Mesendoderm (in vitro differentiated cells): Measurements from ENCODE around the gene TMEM132D. TPM values are rescaled to one million over a fixed set of nuclear protein-coding genes. Genes with fewer than 3 reads are reported as not detected.

Experiments used
- DNase-seq: peaks from one replicate; pipeline ENCODE4 v3.0.0; 2013
- H2AK5ac ChIP-seq: 2 replicates; pipeline ENCODE4 v1.6.1; 2013; ENCODE audit warnings: low read length, inconsistent platforms
- H2BK120ac ChIP-seq: 2 replicates; pipeline ENCODE4 v1.6.1; 2013; ENCODE audit warnings: low read depth, mild to moderate bottlenecking, low read length, moderate library complexity, mixed read lengths
- H2BK15ac ChIP-seq: replicated peaks from 2 replicates; pipeline ENCODE4 v1.6.1; 2013; ENCODE audit warnings: low read depth, mild to moderate bottlenecking, moderate library complexity
- H2BK5ac ChIP-seq: 2 replicates; pipeline ENCODE4 v1.6.1; 2013; ENCODE audit warnings: low read length, inconsistent platforms
- H3K18ac ChIP-seq: 2 replicates; pipeline ENCODE4 v1.6.1; 2013; ENCODE audit warnings: mild to moderate bottlenecking, low read length, mixed read lengths
- H3K23ac ChIP-seq: one replicate; pipeline ENCODE4 v1.6.1; 2013; ENCODE audit warnings: low read length
- H3K27ac ChIP-seq: 2 replicates; pipeline ENCODE4 v1.5.1; 2013; ENCODE audit warnings: low read depth, mild to moderate bottlenecking, inconsistent platforms, low read length, moderate library complexity
- H3K27me3 ChIP-seq: 2 replicates; pipeline ENCODE4 v1.6.1; 2013; ENCODE audit warnings: low read length, control low read depth, mild to moderate bottlenecking, inconsistent platforms; ENCODE audit not compliant: insufficient read depth, poor library complexity
- H3K36me3 ChIP-seq: 2 replicates; pipeline ENCODE4 v1.6.1; 2013; ENCODE audit warnings: low read length, inconsistent platforms; ENCODE audit not compliant: control insufficient read depth, insufficient read depth
- H3K4ac ChIP-seq: one replicate; pipeline ENCODE4 v1.6.1; 2013; ENCODE audit warnings: low read depth, mild to moderate bottlenecking, low read length, moderate library complexity
- H3K4me1 ChIP-seq: 2 replicates; pipeline ENCODE4 v1.6.1; 2013; ENCODE audit warnings: low read depth, low read length, inconsistent platforms; ENCODE audit not compliant: control insufficient read depth
- H3K4me2 ChIP-seq: 2 replicates; pipeline ENCODE4 v1.6.1; 2013; ENCODE audit warnings: low read length
- H3K4me3 ChIP-seq: 2 replicates; pipeline ENCODE4 v1.5.1; 2013; ENCODE audit warnings: mild to moderate bottlenecking, low read length
- H3K56ac ChIP-seq: one replicate; pipeline ENCODE4 v1.6.1; 2013; ENCODE audit warnings: low read length
- H3K79me1 ChIP-seq: 2 replicates; pipeline ENCODE4 v1.6.1; 2013; ENCODE audit warnings: low read length, inconsistent platforms
- H3K79me2 ChIP-seq: 2 replicates; pipeline ENCODE4 v1.6.1; 2013; ENCODE audit warnings: mild to moderate bottlenecking, low read length; ENCODE audit not compliant: control insufficient read depth, insufficient read depth
- H3K9ac ChIP-seq: 2 replicates; pipeline ENCODE4 v1.6.1; 2013; ENCODE audit warnings: low read length, inconsistent platforms
- H4K5ac ChIP-seq: one replicate; pipeline ENCODE4 v1.6.1; 2013; ENCODE audit warnings: low read length
- H4K8ac ChIP-seq: one replicate; pipeline ENCODE4 v1.6.1; 2013; ENCODE audit warnings: low read depth, mild to moderate bottlenecking, control low read depth, low read length, moderate library complexity
- WGBS: extraction: QIAGEN DNeasy Blood & Tissue Kit; methylation state at CpG from one replicate; pipeline ENCODE4 v1.1.7; 2013; ENCODE audit warnings: low lambda C conversion rate, missing lambda C conversion rate; ENCODE audit not compliant: insufficient coverage; ENCODE audit errors: extremely low coverage; 5-methylcytosine and 5-hydroxymethylcytosine counted together
- small RNA-seq: library from polyadenylated mRNA; stranded (forward); fragments of <200 nt; extraction: miRNeasy Mini kit (QIAGEN cat#:217004); gene quantifications from one replicate; pipeline ENCODE3, GENCODE V24; 2013; ENCODE audit not compliant: insufficient read depth

Gene TMEM132D

DNA sequence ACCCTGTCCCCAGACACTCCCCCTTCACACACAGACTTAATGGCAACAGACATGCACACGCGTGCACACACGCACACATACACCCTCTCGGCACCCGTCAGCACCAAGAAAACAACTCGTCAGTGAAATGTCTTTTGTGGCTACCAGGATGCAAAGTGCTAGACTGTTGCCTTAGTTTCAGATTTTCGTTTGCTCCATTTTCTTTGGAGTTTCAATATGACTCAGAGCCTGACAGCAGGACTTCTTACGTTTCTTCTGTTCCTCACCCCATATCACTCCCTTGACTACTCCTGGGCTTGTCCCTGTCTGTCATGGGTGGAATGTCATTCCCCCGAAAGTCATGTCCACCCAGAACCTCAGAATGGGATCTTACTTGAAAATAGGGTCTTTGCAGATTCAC is 867.7 kb downstream of the TMEM132D start:
- DNase-seq: no peak
- no peaks in the 10 kb centered on the region for H3K4me1 ChIP-seq
- no peak overlapping the region for H3K4ac ChIP-seq
- no peak overlapping the region for H3K18ac ChIP-seq
- no peak overlapping the region for H3K27ac ChIP-seq
- H4K5ac ChIP-seq: no peak overlapping the region
- no peaks in the 10 kb centered on the region for H3K36me3 ChIP-seq
- no peak overlapping the region for H3K4me2 ChIP-seq
- no peak overlapping the region for H3K56ac ChIP-seq
- no peak overlapping the region for H2BK15ac ChIP-seq
- no peak overlapping the region for H2AK5ac ChIP-seq
- H2BK5ac ChIP-seq: no peak overlapping the region
- no peak overlapping the region for H3K4me3 ChIP-seq
- H3K79me2 ChIP-seq: no peaks in the 10 kb centered on the region
- no peak overlapping the region for H4K8ac ChIP-seq
- H2BK120ac ChIP-seq: no peak overlapping the region
- H3K79me1 ChIP-seq: no peaks in the 10 kb centered on the region
- H3K23ac ChIP-seq: no peak overlapping the region
- no peak overlapping the region for H3K9ac ChIP-seq
- H3K27me3 ChIP-seq: no peaks in the 10 kb centered on the region
- no CpG with 5 or more reads among the region's 9 CpGs for WGBS

- no peak overlapping the region for H2BK120ac ChIP-seq
- H3K56ac ChIP-seq: no peak overlapping the region
- H2BK5ac ChIP-seq: no peak overlapping the region
- no peak overlapping the region for H3K9ac ChIP-seq
- no peak overlapping the region for H4K8ac ChIP-seq
- no peak overlapping the region for H4K5ac ChIP-seq
- no peak overlapping the region for H2BK15ac ChIP-seq
- H3K79me1 ChIP-seq: no peaks in the 10 kb centered on the region
- no peaks in the 10 kb centered on the region for H3K36me3 ChIP-seq
- H3K27me3 ChIP-seq: no peaks in the 10 kb centered on the region
- no peak overlapping the region for H3K23ac ChIP-seq
- no peak overlapping the region for H3K4me3 ChIP-seq
- H3K4me2 ChIP-seq: no peak overlapping the region
- H3K79me2 ChIP-seq: no peaks in the 10 kb centered on the region
- no CpG with 5 or more reads among the region's 15 CpGs for WGBS
- no peak overlapping the region for H2AK5ac ChIP-seq
- no peak overlapping the region for H3K4ac ChIP-seq
- H3K18ac ChIP-seq: no peak overlapping the region
- no peaks in the 10 kb centered on the region for H3K4me1 ChIP-seq
- DNase-seq: no peak
- H3K27ac ChIP-seq: no peak overlapping the region
These were observed 869.1 kb downstream of the TMEM132D start for GRCh38 chr12:129034558-129035289.

DNA sequence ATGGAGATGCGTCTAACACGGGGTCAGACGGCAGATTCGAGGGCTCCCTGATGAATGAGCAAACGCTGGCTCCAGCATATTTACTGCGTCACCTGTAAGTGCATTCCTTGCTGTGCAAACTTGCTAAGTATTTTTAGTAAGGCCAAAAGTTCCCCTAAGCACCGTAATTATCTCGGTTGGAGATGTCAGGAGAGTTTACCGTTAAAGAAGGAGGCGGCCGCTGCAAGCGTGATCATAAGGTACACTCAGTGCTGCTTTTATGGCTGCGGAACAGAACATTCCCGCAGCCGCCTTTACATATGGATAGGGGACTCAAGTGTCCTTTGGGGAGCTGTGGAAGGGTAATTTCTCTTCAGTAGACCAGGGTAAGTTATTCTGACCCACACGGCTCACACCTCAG is 875.0 kb downstream of the TMEM132D start:
- no peak overlapping the region for H3K18ac ChIP-seq
- H2BK5ac ChIP-seq: no peak overlapping the region

DNA sequence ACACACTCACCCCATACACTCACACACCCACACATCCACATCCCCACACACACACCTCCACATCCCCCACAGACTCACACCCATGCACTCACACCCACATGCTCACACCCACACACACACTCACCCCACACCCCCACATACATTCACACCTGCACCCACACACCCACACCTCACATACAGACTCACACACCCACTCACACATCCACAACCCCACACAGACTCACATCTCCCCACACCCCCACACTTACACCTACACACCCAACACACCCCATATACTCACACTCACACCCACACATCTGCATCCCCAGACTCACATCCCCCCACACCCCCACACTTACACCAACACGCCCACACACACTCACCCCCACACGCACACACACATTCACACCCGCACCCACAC is 878.8 kb downstream of the TMEM132D start:
- Histone ChIP-seq H3K79me1 (no peaks in the 10 kb centered on the region), H3K4me1 (no peaks in the 10 kb centered on the region), H3K4me2 (no peak overlapping the region), H3K27ac (no peak overlapping the region), H3K4me3 (no peak overlapping the region), H3K9ac (no peak overlapping the region), H3K79me2 (no peaks in the 10 kb centered on the region), H3K36me3 (no peaks in the 10 kb centered on the region), H3K23ac (no peak overlapping the region), H3K4ac (no peak overlapping the region), H4K8ac (no peak overlapping the region), H3K18ac (no peak overlapping the region), H3K27me3 (no peaks in the 10 kb centered on the region), H2BK120ac (no peak overlapping the region), H2AK5ac (no peak overlapping the region), H2BK15ac (no peak overlapping the region), H3K56ac (no peak overlapping the region), H2BK5ac (no peak overlapping the region), H4K5ac (no peak overlapping the region)
- no CpG with 5 or more reads among the region's 3 CpGs for WGBS
- no peak for DNase-seq

More for the DNA sequence above, 875.0 kb downstream of the TMEM132D start:
- H3K56ac ChIP-seq: no peak overlapping the region
- no peaks in the 10 kb centered on the region for H3K27me3 ChIP-seq
- H3K79me2 ChIP-seq: no peaks in the 10 kb centered on the region
- no peak overlapping the region for H2AK5ac ChIP-seq
- H3K4ac ChIP-seq: no peak overlapping the region
- H2BK15ac ChIP-seq: no peak overlapping the region
- H4K5ac ChIP-seq: no peak overlapping the region
- no peaks in the 10 kb centered on the region for H3K4me1 ChIP-seq
- no peak overlapping the region for H3K27ac ChIP-seq
- no peak overlapping the region for H3K4me3 ChIP-seq
- H3K36me3 ChIP-seq: no peaks in the 10 kb centered on the region
- DNase-seq: no peak
- WGBS: no CpG with 5 or more reads among the region's 16 CpGs
- no peak overlapping the region for H3K4me2 ChIP-seq
- H2BK120ac ChIP-seq: no peak overlapping the region
- H4K8ac ChIP-seq: no peak overlapping the region
- H3K23ac ChIP-seq: no peak overlapping the region
- no peaks in the 10 kb centered on the region for H3K79me1 ChIP-seq
- H3K9ac ChIP-seq: no peak overlapping the region

Small RNA genes within 50 kb of the gene (small RNA-seq; reads per million reads assigned to genes)
- gene RF02271: not detected
